Activated T-helper 2 cell treated with anti-CD3 and anti-CD28 coated beads, Interferon-gamma antibody, Interleukin-2, Interleukin-4, amounts not matched to agents 10 μg/mL and 5 μg/mL and 100 μg/mL, durations not matched to agents 14 hours and 24 hours and 36 hours (primary cell): ENCODE measurements around the gene GATM. TPM values are rescaled to one million over a fixed set of nuclear protein-coding genes. Genes with fewer than 3 reads are reported as not detected.

Experiments
- DNase-seq: peaks from one replicate; pipeline ENCODE4 v3.0.0; 2021; ENCODE audit warnings: low spot score
- H3K27ac Mint-ChIP-seq: one replicate; pipeline ENCODE4 v1.8.0; 2021; ENCODE audit warnings: mixed read lengths
- H3K27me3 Mint-ChIP-seq: one replicate; pipeline ENCODE4 v1.8.0; 2021; ENCODE audit warnings: low read depth, mixed read lengths
- H3K36me3 Mint-ChIP-seq: one replicate; pipeline ENCODE4 v1.8.0; 2021; ENCODE audit warnings: low read depth, mixed read lengths
- H3K4me1 Mint-ChIP-seq: one replicate; pipeline ENCODE4 v1.8.0; 2021; ENCODE audit warnings: low read depth, mixed read lengths
- H3K4me3 Mint-ChIP-seq: one replicate; pipeline ENCODE4 v1.8.0; 2021; ENCODE audit warnings: low read depth, mild to moderate bottlenecking, moderate library complexity, mixed read lengths
- H3K9me3 Mint-ChIP-seq: one replicate; pipeline ENCODE4 v1.8.0; 2021; ENCODE audit warnings: mixed read lengths
- intact Hi-C: fragments of 100-400 bp; cut with micrococcal nuclease; formaldehyde crosslinking; loops from one replicate; pipeline ENCODE4 v1.15.1; 2023
- total RNA-seq: library from RNA; stranded (reverse); gene quantifications from 2 replicates; pipeline ENCODE4 v1.2.3, GENCODE V29; 2022

The GATM gene
- 2.3 and 3.2 TPM in 2 replicates for total RNA-seq

GRCh38 chr15:45378149-45378912 lies at the start of gene GATM:
Gene GATM, minus strand, starts transcription at chr15:45378544. Its CDS starts 91 bp downstream, at chr15:45378453.
- no peak for DNase-seq
- H3K36me3 Mint-ChIP-seq = no peaks in the 10 kb centered on the region
- no peaks in the 10 kb centered on the region for H3K9me3 Mint-ChIP-seq
- H3K27me3 Mint-ChIP-seq = peaks cover 78% of the 10 kb centered on the region
- peaks cover 8% of the 10 kb centered on the region for H3K4me1 Mint-ChIP-seq
- peak within 1 kb of the TSS; percentile 68 for H3K4me3 Mint-ChIP-seq
- H3K27ac Mint-ChIP-seq = no peak within 1 kb of the TSS
- intact Hi-C loops = no loop called here

GRCh38 chr15:45427085-45427484 lies 48.7 kb upstream of the GATM start:
- H3K9me3 Mint-ChIP-seq = no peaks in the 10 kb centered on the region
- peaks cover 13% of the 10 kb centered on the region for H3K27me3 Mint-ChIP-seq
- no peak overlapping the region for H3K27ac Mint-ChIP-seq
- H3K4me3 Mint-ChIP-seq = no peak overlapping the region
- H3K4me1 Mint-ChIP-seq = peaks cover 2% of the 10 kb centered on the region
- DNase-seq = no peak
- intact Hi-C loops = no loop called here
- H3K36me3 Mint-ChIP-seq = peaks cover 7% of the 10 kb centered on the region

- intact Hi-C loops = no loop called here
- H3K27ac Mint-ChIP-seq = no peak overlapping the region
- H3K4me3 Mint-ChIP-seq = no peak overlapping the region
- H3K27me3 Mint-ChIP-seq = peaks cover 2% of the 10 kb centered on the region
- no peak for DNase-seq
- H3K9me3 Mint-ChIP-seq = no peaks in the 10 kb centered on the region
- H3K4me1 Mint-ChIP-seq = no peaks in the 10 kb centered on the region
- H3K36me3 Mint-ChIP-seq = peaks cover 21% of the 10 kb centered on the region
Measured at GRCh38 chr15:45425135-45425534, 46.8 kb upstream of the GATM start.

GRCh38 chr15:45424429-45424828 lies 46.1 kb upstream of the GATM start:
- Mint-ChIP-seq H3K4me1 (no peaks in the 10 kb centered on the region), H3K27me3 (peaks cover 2% of the 10 kb centered on the region), H3K36me3 (peaks cover 29% of the 10 kb centered on the region), H3K27ac (no peak overlapping the region), H3K4me3 (no peak overlapping the region), H3K9me3 (no peaks in the 10 kb centered on the region)
- intact Hi-C loops = no loop called here
- DNase-seq = no peak

GRCh38 chr15:45417303-45417950 lies 39.1 kb upstream of the GATM start:
- Mint-ChIP-seq H3K4me3 (no peak overlapping the region), H3K9me3 (no peaks in the 10 kb centered on the region), H3K4me1 (peaks cover 20% of the 10 kb centered on the region), H3K27ac (no peak overlapping the region), H3K36me3 (peaks cover 76% of the 10 kb centered on the region), H3K27me3 (no peaks in the 10 kb centered on the region)
- no peak for DNase-seq
- intact Hi-C loops = no loop called here

- H3K4me1 Mint-ChIP-seq = peaks cover 24% of the 10 kb centered on the region
- peaks cover 71% of the 10 kb centered on the region for H3K36me3 Mint-ChIP-seq
- H3K27ac Mint-ChIP-seq = peak overlapping the region; percentile 9
- H3K4me3 Mint-ChIP-seq = no peak overlapping the region
- intact Hi-C loops = no loop called here
- DNase-seq = no peak
- no peaks in the 10 kb centered on the region for H3K9me3 Mint-ChIP-seq
- no peaks in the 10 kb centered on the region for H3K27me3 Mint-ChIP-seq
Measured at GRCh38 chr15:45414215-45414885, 36.0 kb upstream of the GATM start.

- H3K4me3 Mint-ChIP-seq = no peak overlapping the region
- no peaks in the 10 kb centered on the region for H3K27me3 Mint-ChIP-seq
- H3K36me3 Mint-ChIP-seq = peaks cover 83% of the 10 kb centered on the region
- intact Hi-C loops = no loop called here
- peak overlapping the region; percentile 47 for H3K27ac Mint-ChIP-seq
- no peak for DNase-seq
- no peaks in the 10 kb centered on the region for H3K9me3 Mint-ChIP-seq
- H3K4me1 Mint-ChIP-seq = peaks cover 46% of the 10 kb centered on the region
Measured at GRCh38 chr15:45409596-45409995, 31.3 kb upstream of the GATM start.

GRCh38 chr15:45407786-45408185 lies 29.4 kb upstream of the GATM start:
- intact Hi-C loops = no loop called here
- no peak for DNase-seq
- H3K36me3 Mint-ChIP-seq = peaks cover 73% of the 10 kb centered on the region
- H3K4me3 Mint-ChIP-seq = no peak overlapping the region
- H3K27ac Mint-ChIP-seq = no peak overlapping the region
- no peaks in the 10 kb centered on the region for H3K27me3 Mint-ChIP-seq
- no peaks in the 10 kb centered on the region for H3K9me3 Mint-ChIP-seq
- H3K4me1 Mint-ChIP-seq = peaks cover 35% of the 10 kb centered on the region

GRCh38 chr15:45402955-45403877 lies 24.9 kb upstream of the GATM start:
- intact Hi-C loops = loop anchor here (1.0 to 5.0 kb wide), 4 partner anchors 54 to 240 kb away; no protein-coding TSS in a partner anchor
- peak; percentile 18 for DNase-seq
- H3K4me1 Mint-ChIP-seq = peaks cover 33% of the 10 kb centered on the region
- H3K27ac Mint-ChIP-seq = peak overlapping the region; percentile 71
- peak overlapping the region; percentile 88 for H3K4me3 Mint-ChIP-seq
- no peaks in the 10 kb centered on the region for H3K9me3 Mint-ChIP-seq
- peaks cover 38% of the 10 kb centered on the region for H3K36me3 Mint-ChIP-seq
- no peaks in the 10 kb centered on the region for H3K27me3 Mint-ChIP-seq

- peak overlapping the region; percentile 77 for H3K27ac Mint-ChIP-seq
- peaks cover 29% of the 10 kb centered on the region for H3K36me3 Mint-ChIP-seq
- no peaks in the 10 kb centered on the region for H3K9me3 Mint-ChIP-seq
- peaks cover 4% of the 10 kb centered on the region for H3K27me3 Mint-ChIP-seq
- peak; percentile 93 for DNase-seq
- peaks cover 32% of the 10 kb centered on the region for H3K4me1 Mint-ChIP-seq
- peak overlapping the region; percentile 88 for H3K4me3 Mint-ChIP-seq
- intact Hi-C loops = loop anchor here (1.0 to 5.0 kb wide), 4 partner anchors 54 to 239 kb away; no protein-coding TSS in a partner anchor
Measured at GRCh38 chr15:45402162-45402954, 24.0 kb upstream of the GATM start.

- Mint-ChIP-seq H3K27me3 (peaks cover 9% of the 10 kb centered on the region), H3K36me3 (peaks cover 24% of the 10 kb centered on the region), H3K27ac (peak overlapping the region; percentile 77), H3K4me1 (peaks cover 28% of the 10 kb centered on the region), H3K4me3 (peak overlapping the region; percentile 88), H3K9me3 (no peaks in the 10 kb centered on the region)
- no peak for DNase-seq
- intact Hi-C loops = loop anchor here (1.0 to 5.0 kb wide), 4 partner anchors 55 to 238 kb away; no protein-coding TSS in a partner anchor
Measured at GRCh38 chr15:45401665-45402161, 23.4 kb upstream of the GATM start.
